ENCODE measurements around the gene LRRTM3.

The LRRTM3 gene

GRCh38 chr10:66925896-66926715 lies at the start of gene LRRTM3:
Gene LRRTM3 (plus strand): TSS chr10:66926036.
- FAIRE-seq: peak; percentile 73
- peak; percentile 57 for DNase-seq (ENCODE audit: low spot score)

- FAIRE-seq (no peak), DNase-seq (ENCODE audit: low spot score) (no peak)
These were observed 48.5 kb upstream of the LRRTM3 start for GRCh38 chr10:66877361-66877760.

GRCh38 chr10:66880292-66880691 lies 45.5 kb upstream of the LRRTM3 start:
- no peak for FAIRE-seq
- no peak for DNase-seq (ENCODE audit: low spot score)

DNA sequence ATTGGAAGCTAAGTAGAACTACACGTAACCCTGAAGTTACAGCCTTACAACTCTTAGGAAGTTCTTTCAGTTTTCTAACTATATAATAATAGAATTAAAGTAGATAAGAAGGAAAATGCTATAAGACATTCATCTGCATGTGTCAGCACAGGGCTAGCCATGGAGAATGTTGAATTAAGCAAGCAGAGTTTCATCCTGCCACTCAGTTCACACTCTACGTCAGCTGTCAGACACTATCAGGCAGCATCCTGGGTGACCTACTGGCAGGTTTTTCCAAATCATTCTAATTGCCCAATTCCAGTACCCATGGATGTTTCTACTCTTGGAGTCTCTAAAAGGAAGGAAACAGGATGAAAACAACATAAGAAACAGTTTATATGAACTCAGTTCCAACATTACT lies 45.0 kb upstream of the LRRTM3 start:
- FAIRE-seq: no peak
- DNase-seq (ENCODE audit: low spot score): no peak

DNA sequence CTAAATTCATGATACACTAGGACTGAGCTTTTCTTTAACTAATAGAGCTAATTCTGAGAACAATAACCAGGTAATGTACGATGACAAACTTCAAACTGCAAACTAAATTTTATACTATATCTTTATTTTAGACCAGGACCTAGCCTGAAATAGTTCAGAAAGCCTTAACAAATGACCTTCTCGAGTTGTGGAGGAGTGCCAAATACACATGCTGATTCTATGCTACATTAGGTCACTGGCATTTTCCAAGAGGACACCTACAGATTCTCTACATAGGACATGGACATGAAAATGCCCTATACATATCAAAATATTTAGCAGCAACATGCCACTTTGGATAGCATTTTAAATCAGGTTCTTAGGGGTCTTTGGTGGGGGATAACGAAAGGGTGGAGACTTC lies 44.0 kb upstream of the LRRTM3 start:
- FAIRE-seq: no peak
- DNase-seq (ENCODE audit: low spot score): no peak

- FAIRE-seq (no peak), DNase-seq (ENCODE audit: low spot score) (no peak)
These were observed 43.6 kb upstream of the LRRTM3 start for GRCh38 chr10:66882271-66882670.

DNA sequence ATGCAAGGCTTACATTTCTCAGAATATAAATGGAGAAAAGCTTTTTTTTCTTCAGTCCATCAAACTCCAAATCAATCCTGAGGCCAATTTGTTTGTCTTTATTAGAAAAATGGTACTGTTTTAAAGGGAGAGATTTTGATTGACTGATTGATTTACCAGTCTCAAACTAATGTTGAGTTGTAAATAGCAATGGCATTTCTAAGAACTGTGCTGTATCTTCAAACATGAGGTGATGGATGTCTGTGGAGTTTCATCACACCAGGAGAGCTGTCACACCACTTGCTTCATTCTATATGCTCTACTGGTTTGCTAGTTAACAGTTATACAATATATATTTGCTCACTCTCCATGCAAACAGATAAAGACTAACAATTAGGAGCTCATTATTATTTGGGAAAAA lies 39.0 kb upstream of the LRRTM3 start:
- no peak for FAIRE-seq

DNA sequence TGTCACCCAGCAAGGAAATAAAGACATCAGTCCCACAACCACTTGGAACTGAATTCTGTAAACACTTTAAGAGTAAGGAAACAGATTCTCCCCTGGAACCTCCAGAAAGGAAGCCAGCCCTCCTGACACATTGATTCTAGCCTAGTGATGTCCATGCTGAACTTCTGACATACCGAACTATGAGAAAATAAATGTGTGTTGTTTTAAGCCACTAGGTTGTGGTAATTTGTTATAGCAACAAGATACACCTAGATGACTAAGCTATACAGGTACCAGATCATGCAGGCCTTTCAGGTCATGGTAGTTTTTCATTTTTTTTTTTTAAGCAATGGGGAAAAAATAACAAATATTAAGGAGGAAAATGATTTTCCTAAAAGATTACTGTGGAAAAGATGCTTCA lies 37.6 kb upstream of the LRRTM3 start:
- FAIRE-seq (no peak), DNase-seq (ENCODE audit: low spot score) (no peak)

More for the DNA sequence above, 39.0 kb upstream of the LRRTM3 start:
- DNase-seq (ENCODE audit: low spot score): no peak

- no peak for DNase-seq (ENCODE audit: low spot score)
- no peak for FAIRE-seq
These were observed 33.0 kb upstream of the LRRTM3 start for GRCh38 chr10:66892871-66893270.

- FAIRE-seq: no peak
These were observed 15.2 kb upstream of the LRRTM3 start for GRCh38 chr10:66910671-66911070.

DNA sequence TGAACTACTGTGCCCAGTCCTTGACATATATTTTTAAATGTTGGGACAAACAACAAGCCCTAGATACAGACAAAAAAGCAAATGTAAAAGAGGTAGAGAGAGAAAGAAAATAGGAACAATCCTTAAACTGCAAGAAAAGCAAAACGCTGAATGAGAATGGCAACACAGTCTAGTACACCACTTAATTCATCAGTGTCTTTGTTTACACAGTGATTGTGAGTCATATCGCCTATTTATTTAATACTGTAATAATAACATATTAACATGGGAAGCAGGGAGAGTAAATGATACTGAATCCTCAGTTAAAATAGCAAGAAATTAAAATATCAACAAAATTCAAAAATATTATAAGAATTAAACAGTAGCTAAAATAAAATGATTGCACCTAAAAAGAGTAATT lies 9.8 kb upstream of the LRRTM3 start:
- FAIRE-seq (no peak), DNase-seq (ENCODE audit: low spot score) (no peak)

More at GRCh38 chr10:66910671-66911070, 15.2 kb upstream of the LRRTM3 start:
- no peak for DNase-seq (ENCODE audit: low spot score)

DNA sequence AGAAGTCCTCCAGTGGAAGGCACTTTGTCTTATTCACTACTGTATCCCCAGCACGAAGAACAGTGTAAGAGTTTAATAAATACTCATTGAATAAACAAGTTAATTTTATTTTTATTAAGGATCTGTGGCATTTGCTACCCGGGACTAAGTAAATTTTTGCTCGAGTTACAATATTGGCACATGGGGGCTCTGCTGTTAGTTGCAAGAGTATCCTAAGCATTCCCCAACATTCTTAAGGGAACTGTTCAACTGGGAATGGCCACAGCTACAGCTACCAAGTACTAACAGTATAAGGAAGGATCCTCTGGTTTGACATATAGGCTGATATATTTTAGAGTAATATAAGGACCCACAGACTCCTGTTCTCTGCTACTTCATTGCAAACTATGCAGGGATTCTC lies 8.7 kb upstream of the LRRTM3 start:
- no peak for FAIRE-seq

DNA sequence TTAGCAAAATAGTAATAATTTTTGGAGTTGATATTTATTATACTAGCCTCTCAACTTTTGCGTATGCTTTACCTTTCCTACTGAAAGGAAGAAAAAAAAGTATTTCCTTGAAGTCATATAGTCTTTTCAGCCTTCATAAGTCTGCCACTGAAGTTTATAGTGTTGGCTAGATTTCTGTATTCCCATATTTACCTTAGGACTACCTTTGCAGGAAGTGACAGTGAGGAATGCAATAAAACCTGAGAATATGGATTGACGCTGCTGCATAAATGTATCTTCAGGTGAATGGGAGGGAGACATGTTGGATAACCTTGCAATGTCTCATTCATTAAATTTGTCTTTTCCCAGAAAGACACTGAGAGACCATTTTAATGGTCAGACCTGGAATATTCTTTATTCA lies 6.6 kb upstream of the LRRTM3 start:
- FAIRE-seq (no peak), DNase-seq (ENCODE audit: low spot score) (no peak)

More for the DNA sequence above, 8.7 kb upstream of the LRRTM3 start:
- no peak for DNase-seq (ENCODE audit: low spot score)

GRCh38 chr10:66924674-66925345 lies 1.0 kb upstream of the LRRTM3 start:
- no peak for DNase-seq (ENCODE audit: low spot score)
- FAIRE-seq: no peak

- no peak for FAIRE-seq
These were observed 463 bp upstream of the LRRTM3 start for GRCh38 chr10:66925373-66925772.

GRCh38 chr10:66926841-66927240 lies 1.0 kb downstream of the LRRTM3 start:
- no peak for FAIRE-seq
- DNase-seq (ENCODE audit: low spot score): no peak

More at GRCh38 chr10:66925373-66925772, 463 bp upstream of the LRRTM3 start:
- DNase-seq (ENCODE audit: low spot score): no peak

DNA sequence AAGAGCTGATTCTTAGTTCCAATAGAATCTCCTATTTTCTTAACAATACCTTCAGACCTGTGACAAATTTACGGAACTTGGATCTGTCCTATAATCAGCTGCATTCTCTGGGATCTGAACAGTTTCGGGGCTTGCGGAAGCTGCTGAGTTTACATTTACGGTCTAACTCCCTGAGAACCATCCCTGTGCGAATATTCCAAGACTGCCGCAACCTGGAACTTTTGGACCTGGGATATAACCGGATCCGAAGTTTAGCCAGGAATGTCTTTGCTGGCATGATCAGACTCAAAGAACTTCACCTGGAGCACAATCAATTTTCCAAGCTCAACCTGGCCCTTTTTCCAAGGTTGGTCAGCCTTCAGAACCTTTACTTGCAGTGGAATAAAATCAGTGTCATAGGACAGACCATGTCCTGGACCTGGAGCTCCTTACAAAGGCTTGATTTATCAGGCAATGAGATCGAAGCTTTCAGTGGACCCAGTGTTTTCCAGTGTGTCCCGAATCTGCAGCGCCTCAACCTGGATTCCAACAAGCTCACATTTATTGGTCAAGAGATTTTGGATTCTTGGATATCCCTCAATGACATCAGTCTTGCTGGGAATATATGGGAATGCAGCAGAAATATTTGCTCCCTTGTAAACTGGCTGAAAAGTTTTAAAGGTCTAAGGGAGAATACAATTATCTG lies 1.6 kb downstream of the LRRTM3 start:
- FAIRE-seq (no peak), DNase-seq (ENCODE audit: low spot score) (no peak)

- FAIRE-seq: no peak
These were observed 2.3 kb downstream of the LRRTM3 start for GRCh38 chr10:66927971-66928770.

GRCh38 chr10:66928776-66929175 lies 2.9 kb downstream of the LRRTM3 start:
- DNase-seq (ENCODE audit: low spot score) (no peak), FAIRE-seq (no peak)

More at GRCh38 chr10:66927971-66928770, 2.3 kb downstream of the LRRTM3 start:
- no peak for DNase-seq (ENCODE audit: low spot score)

- no peak for DNase-seq (ENCODE audit: low spot score)
- FAIRE-seq: no peak
These were observed 3.5 kb downstream of the LRRTM3 start for GRCh38 chr10:66929375-66929774.

GRCh38 chr10:66931340-66931948 lies 5.6 kb downstream of the LRRTM3 start:
- DNase-seq (ENCODE audit: low spot score): peak; percentile 64
- FAIRE-seq: peak; percentile 90
